Fibroblast of pulmonary artery (primary cell): Measurements from ENCODE around the gene YY1AP1.
"Not testable (repeated sequence)": the region's sequence is repeated elsewhere in the genome, so short reads cannot be mapped to it uniquely, and the experiment has no call there.

ENCODE experiments used
- DNase-seq: peaks from one replicate; pipeline ENCODE4 v3.0.0-alpha.2; 2010; ENCODE audit warnings: low read depth
- H3K4me3 ChIP-seq: replicated peaks from 2 replicates; pipeline ENCODE4 v1.5.1; 2011; ENCODE audit warnings: low read depth, mild to moderate bottlenecking, control low read depth, low read length, moderate library complexity
- CTCF ChIP-seq: IDR thresholded peaks from 2 replicates; pipeline ENCODE4 v1.5.1; 2011; ENCODE audit warnings: mild to moderate bottlenecking, control low read depth, low read length, inconsistent platforms; ENCODE audit errors: missing control alignments

YY1AP1 gene

GRCh38 chr1:155671750-155672149 is 16.8 kb downstream of the YY1AP1 start:
- no peak overlapping the region for H3K4me3 ChIP-seq
- no peak for DNase-seq
- no peak for TF ChIP-seq CTCF

- TF ChIP-seq CTCF, result no peak
- no peak for DNase-seq
- no peak overlapping the region for H3K4me3 ChIP-seq
These were observed 19.1 kb downstream of the YY1AP1 start for GRCh38 chr1:155669233-155670162.

- not testable (repeated sequence) for H3K4me3 ChIP-seq, DNase-seq
These were observed 27.3 kb downstream of the YY1AP1 start for GRCh38 chr1:155661239-155661638.

GRCh38 chr1:155657463-155657862 is 31.1 kb downstream of the YY1AP1 start:
- no peak for DNase-seq
- TF ChIP-seq CTCF, result no peak
- no peak overlapping the region for H3K4me3 ChIP-seq

- TF ChIP-seq CTCF, result no peak
- no peak for DNase-seq
- H3K4me3 ChIP-seq, result no peak overlapping the region
These were observed 35.6 kb downstream of the YY1AP1 start for GRCh38 chr1:155652951-155653350.

GRCh38 chr1:155651861-155652661 is 36.5 kb downstream of the YY1AP1 start:
- no peak overlapping the region for H3K4me3 ChIP-seq
- no peak for DNase-seq
- TF ChIP-seq CTCF, result no peak

- no peak for DNase-seq
- no peak for TF ChIP-seq CTCF
These were observed 38.3 kb downstream of the YY1AP1 start for GRCh38 chr1:155650231-155650757.

More at GRCh38 chr1:155650231-155650757, 38.3 kb downstream of the YY1AP1 start:
- no peak overlapping the region for H3K4me3 ChIP-seq
